T-helper 2 cell (primary cell): Measurements from ENCODE around the gene ASAH2B.

ENCODE experiments used
- DNase-seq, 5 experiments: peaks; one replicate each; pipeline versions ENCODE4 v3.0.0 to v3.0.0-alpha.2; 2012 to 2022

The ASAH2B gene

DNA sequence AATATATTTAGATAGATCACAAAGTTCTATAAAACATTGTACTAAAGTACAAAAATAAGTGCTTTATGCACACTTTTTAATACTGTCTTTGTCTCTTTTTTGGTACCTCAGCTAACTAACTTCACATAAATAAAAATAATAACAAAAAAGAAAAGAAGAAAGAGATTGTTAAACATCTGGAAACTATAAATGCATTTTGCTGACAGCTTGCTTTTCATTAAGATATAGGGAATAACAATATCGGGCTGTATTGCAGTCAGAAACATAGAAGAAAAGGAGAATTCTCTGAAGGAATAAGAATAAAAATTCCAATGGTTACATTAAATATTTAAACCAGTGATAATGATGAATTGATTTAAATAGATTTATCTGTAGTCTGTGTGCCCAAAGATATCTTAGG, 59.9 kb downstream of the ASAH2B start:
- DNase-seq = no peak

DNA sequence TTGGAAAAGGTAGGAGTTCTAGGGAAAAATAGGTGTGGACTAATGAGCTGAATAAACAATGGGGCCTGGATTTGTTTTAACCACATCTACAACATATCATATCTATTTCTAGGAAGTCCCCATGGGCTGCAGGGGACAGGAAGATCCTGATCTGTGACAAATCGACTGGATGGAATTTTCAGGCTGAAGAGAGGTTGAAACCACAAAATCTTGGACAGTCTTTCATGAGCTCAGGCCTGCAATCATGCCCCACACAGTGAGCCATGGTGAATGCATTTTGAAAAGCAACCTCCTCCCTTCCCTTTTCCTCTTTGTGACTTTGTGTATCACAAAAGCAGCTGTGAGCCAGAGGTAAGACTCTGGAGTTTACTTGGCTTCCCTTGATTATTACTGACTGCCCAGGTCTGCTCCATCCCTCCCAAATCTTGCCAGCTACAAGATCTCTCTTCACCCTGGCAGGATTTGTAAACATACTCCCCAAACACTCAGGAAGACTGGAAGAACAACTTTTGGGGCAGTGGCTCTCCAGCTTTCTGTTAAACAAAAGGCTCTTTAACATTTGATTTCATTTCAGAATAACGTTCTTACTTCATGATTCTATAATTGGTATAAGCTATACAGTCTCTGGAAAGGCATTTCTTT, 66.4 kb downstream of the ASAH2B start:
- DNase-seq = no peak

DNA sequence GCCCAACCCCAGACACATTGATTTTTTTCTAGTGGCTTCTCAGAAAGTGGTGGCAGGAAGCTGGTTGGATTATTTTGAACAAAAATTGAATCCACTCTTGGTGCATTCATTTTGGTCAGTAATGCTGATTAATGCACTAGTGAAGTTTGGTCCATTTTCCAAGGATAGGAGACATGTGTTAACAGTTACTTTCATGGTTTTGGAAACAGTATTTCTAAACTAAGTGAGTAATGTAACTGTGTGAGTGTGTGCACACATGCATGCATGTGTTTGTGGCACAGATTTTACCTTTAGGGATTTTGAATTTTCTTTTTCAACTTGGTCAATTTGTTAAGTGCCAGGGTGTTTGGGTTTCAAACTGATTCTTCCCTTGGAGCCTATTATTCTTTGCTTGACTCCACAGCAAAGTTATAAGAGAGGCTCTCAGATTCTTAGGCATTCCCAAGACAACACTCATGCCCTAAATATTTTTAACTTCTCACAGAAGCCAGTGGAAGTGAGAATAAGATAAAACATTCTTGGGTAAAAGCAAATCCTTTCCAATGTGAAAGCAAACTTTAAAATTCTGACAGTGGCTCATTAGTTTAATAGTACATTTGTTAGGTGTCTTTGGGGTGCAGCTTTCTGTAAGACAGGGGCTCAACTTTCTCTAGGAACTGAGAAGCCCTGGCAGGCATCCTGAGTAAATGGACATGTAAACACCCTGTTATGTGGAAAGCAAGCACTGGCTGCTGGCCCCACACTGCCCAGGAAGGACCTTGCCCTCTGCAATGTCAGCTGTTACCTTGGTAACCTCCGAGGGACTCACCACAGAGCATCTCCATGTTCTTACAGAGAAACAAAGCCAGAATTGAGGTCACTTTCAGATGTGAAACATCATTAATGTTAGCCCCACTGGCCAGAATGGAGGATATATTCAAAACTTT, 68.4 kb downstream of the ASAH2B start:
- DNase-seq = no peak
